GF-D8 (cell line): ENCODE measurements around the gene MCAT.

Experiments
- DNase-seq: peaks from one replicate; lab custom pipeline; 2025; lab: John Stamatoyannopoulos, UW

MCAT gene

GRCh38 chr22:43090130-43090789, 52.9 kb downstream of the MCAT start:
- peak; percentile 91 for DNase-seq

DNA sequence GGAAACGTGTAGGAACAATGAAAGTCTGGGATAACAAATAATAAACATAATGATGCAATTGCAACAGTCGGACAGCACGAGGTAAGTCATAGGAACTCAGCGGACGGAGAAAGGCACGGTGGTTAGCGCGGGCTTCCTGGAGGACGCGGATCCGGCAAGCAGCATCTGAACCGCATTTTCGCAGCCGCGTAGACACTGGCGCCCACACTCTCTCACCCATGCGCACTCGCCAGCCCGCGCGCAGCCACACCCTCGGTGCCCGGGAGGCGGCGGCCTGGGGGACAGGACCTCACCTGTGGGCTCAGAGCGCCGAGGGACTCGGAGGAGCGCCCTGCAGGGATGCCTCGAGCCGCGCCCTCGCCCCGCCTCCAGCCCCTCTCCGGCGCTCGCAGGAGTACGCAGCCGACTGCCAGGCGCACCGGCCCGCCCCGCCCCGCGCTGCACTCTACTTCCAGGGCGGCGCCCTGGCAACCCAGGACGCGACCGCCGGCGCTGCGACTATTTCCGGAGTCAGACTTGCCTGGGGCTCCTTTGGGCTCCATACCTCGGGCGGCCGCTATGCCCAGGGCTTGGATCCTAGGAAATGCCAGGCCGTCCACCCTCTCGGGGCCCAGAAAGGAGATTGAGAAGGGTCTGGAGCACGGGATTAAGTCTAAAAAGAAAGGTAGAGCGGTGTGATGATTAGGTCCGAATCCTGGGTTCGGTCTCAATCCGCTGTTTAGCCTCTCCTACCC, 54.0 kb downstream of the MCAT start, which contains the start of gene TTLL1:
TSS of gene TTLL1 (minus strand) at position 408 of the 734 bp plus-strand sequence. CDS start 13,805 bp downstream, outside the sequence.
- peak; percentile 59 for DNase-seq

- no peak for DNase-seq
Observed at GRCh38 chr22:43088627-43088983, 54.6 kb downstream of the MCAT start.

- no peak for DNase-seq
Observed at GRCh38 chr22:43085658-43086606, 57.3 kb downstream of the MCAT start.
